ENCODE measurements around the gene TUFM. TPM values are rescaled to one million over a fixed set of nuclear protein-coding genes. Genes with fewer than 3 reads are reported as not detected.
A peak's percentile ranks its signal among the peaks of the same experiment; 100 is the strongest.

The TUFM gene
- total and polyA plus RNA-seq, 2 experiments from 2014 or later, result 192 to 248 TPM

GRCh38 chr16:28878083-28878926 lies 32.2 kb upstream of the TUFM start, which contains the start of gene ATP2A1:
Gene ATP2A1, plus strand, starts transcription at chr16:28878488. Its CDS starts 184 bp downstream, at chr16:28878672.
- Histone ChIP-seq H2AFZ (peak within 1 kb of the TSS; percentile 84; the same call in 1 of the 2 replicates), H3K36me3 (ENCODE audit: insufficient read depth) (no peaks in the 10 kb centered on the region), H3K79me2 (replicated peaks; ENCODE audit: insufficient read depth) (no peaks in the 10 kb centered on the region), H3K9me2 (ENCODE audit: insufficient read depth) (no peaks in the 10 kb centered on the region), H3K4me1 (ENCODE audit: insufficient read depth) (peaks cover 29% of the 10 kb centered on the region), H3K27me3 (ENCODE audit: insufficient read depth) (peaks cover 22% of the 10 kb centered on the region; the same call in 1 of the 2 replicates), H3K4me2 (peak within 1 kb of the TSS; percentile 99), H3F3A (replicated peaks; ENCODE audit: low read depth) (peaks cover 12% of the 10 kb centered on the region), H3K27ac (ENCODE audit: low read depth) (0 out of 2 replicates have a peak within 1 kb of the TSS, but pooled peaks have one; percentile 63), H4K20me1 (replicated peaks; ENCODE audit: insufficient read depth) (no peaks in the 10 kb centered on the region; the same call in 1 of the 2 replicates), H3K4me3 (peak within 1 kb of the TSS; percentile 91)
- H3K4me3 Mint-ChIP-seq, result peak within 1 kb of the TSS; percentile 92
- DNase-seq (ENCODE audit: low spot score), result no peak
- ATAC-seq, result no peak
- H3K27ac Mint-ChIP-seq, result peak within 1 kb of the TSS; percentile 93
- no peaks in the 10 kb centered on the region; the same call in 2 of the 3 replicates for H3K9me3 Mint-ChIP-seq
- peaks cover 17% of the 10 kb centered on the region for H3K36me3 Mint-ChIP-seq (ENCODE audit: low read depth)
- peaks cover 51% of the 10 kb centered on the region for H3K4me1 Mint-ChIP-seq
- H3K27me3 Mint-ChIP-seq (ENCODE audit: insufficient read depth, low read depth, poor library complexity), result peaks cover 27% of the 10 kb centered on the region
- TF ChIP-seq, protein P1, sequence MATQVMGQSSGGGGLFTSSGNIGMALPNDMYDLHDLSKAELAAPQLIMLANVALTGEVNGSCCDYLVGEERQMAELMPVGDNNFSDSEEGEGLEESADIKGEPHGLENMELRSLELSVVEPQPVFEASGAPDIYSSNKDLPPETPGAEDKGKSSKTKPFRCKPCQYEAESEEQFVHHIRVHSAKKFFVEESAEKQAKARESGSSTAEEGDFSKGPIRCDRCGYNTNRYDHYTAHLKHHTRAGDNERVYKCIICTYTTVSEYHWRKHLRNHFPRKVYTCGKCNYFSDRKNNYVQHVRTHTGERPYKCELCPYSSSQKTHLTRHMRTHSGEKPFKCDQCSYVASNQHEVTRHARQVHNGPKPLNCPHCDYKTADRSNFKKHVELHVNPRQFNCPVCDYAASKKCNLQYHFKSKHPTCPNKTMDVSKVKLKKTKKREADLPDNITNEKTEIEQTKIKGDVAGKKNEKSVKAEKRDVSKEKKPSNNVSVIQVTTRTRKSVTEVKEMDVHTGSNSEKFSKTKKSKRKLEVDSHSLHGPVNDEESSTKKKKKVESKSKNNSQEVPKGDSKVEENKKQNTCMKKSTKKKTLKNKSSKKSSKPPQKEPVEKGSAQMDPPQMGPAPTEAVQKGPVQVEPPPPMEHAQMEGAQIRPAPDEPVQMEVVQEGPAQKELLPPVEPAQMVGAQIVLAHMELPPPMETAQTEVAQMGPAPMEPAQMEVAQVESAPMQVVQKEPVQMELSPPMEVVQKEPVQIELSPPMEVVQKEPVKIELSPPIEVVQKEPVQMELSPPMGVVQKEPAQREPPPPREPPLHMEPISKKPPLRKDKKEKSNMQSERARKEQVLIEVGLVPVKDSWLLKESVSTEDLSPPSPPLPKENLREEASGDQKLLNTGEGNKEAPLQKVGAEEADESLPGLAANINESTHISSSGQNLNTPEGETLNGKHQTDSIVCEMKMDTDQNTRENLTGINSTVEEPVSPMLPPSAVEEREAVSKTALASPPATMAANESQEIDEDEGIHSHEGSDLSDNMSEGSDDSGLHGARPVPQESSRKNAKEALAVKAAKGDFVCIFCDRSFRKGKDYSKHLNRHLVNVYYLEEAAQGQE (IDR thresholded peaks at IDR 0.05; ENCODE audit: unreplicated experiment), result no peak
- TF ChIP-seq STAT1 (IDR thresholded peaks at IDR 0.05; ENCODE audit: unreplicated experiment) (no peak), EZH2 (IDR thresholded peaks at IDR 0.05; ENCODE audit: low read depth, unreplicated experiment) (no peak), ZNF114 (CRISPR knock-in tag; IDR thresholded peaks at IDR 0.05) (no peak), ZNF331 (CRISPR knock-in tag; IDR thresholded peaks at IDR 0.05; ENCODE audit: low read depth) (no peak), POLR2AphosphoS5 (IDR thresholded peaks at IDR 0.05; ENCODE audit: low read depth) (no peak), JUNB (IDR thresholded peaks at IDR 0.05; ENCODE audit: unreplicated experiment) (no peak), EZH2phosphoT487 (IDR thresholded peaks at IDR 0.05; ENCODE audit: unreplicated experiment) (no peak), NANOG (IDR thresholded peaks at IDR 0.05; ENCODE audit: borderline replicate concordance) (no peak), CREB1 (CRISPR knock-in tag; IDR thresholded peaks at IDR 0.05; ENCODE audit: low read depth) (no peak)
- TF ChIP-seq, protein P2, sequence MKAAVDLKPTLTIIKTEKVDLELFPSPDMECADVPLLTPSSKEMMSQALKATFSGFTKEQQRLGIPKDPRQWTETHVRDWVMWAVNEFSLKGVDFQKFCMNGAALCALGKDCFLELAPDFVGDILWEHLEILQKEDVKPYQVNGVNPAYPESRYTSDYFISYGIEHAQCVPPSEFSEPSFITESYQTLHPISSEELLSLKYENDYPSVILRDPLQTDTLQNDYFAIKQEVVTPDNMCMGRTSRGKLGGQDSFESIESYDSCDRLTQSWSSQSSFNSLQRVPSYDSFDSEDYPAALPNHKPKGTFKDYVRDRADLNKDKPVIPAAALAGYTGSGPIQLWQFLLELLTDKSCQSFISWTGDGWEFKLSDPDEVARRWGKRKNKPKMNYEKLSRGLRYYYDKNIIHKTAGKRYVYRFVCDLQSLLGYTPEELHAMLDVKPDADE (IDR thresholded peaks at IDR 0.05), result no peak
- TF ChIP-seq, protein P3, sequence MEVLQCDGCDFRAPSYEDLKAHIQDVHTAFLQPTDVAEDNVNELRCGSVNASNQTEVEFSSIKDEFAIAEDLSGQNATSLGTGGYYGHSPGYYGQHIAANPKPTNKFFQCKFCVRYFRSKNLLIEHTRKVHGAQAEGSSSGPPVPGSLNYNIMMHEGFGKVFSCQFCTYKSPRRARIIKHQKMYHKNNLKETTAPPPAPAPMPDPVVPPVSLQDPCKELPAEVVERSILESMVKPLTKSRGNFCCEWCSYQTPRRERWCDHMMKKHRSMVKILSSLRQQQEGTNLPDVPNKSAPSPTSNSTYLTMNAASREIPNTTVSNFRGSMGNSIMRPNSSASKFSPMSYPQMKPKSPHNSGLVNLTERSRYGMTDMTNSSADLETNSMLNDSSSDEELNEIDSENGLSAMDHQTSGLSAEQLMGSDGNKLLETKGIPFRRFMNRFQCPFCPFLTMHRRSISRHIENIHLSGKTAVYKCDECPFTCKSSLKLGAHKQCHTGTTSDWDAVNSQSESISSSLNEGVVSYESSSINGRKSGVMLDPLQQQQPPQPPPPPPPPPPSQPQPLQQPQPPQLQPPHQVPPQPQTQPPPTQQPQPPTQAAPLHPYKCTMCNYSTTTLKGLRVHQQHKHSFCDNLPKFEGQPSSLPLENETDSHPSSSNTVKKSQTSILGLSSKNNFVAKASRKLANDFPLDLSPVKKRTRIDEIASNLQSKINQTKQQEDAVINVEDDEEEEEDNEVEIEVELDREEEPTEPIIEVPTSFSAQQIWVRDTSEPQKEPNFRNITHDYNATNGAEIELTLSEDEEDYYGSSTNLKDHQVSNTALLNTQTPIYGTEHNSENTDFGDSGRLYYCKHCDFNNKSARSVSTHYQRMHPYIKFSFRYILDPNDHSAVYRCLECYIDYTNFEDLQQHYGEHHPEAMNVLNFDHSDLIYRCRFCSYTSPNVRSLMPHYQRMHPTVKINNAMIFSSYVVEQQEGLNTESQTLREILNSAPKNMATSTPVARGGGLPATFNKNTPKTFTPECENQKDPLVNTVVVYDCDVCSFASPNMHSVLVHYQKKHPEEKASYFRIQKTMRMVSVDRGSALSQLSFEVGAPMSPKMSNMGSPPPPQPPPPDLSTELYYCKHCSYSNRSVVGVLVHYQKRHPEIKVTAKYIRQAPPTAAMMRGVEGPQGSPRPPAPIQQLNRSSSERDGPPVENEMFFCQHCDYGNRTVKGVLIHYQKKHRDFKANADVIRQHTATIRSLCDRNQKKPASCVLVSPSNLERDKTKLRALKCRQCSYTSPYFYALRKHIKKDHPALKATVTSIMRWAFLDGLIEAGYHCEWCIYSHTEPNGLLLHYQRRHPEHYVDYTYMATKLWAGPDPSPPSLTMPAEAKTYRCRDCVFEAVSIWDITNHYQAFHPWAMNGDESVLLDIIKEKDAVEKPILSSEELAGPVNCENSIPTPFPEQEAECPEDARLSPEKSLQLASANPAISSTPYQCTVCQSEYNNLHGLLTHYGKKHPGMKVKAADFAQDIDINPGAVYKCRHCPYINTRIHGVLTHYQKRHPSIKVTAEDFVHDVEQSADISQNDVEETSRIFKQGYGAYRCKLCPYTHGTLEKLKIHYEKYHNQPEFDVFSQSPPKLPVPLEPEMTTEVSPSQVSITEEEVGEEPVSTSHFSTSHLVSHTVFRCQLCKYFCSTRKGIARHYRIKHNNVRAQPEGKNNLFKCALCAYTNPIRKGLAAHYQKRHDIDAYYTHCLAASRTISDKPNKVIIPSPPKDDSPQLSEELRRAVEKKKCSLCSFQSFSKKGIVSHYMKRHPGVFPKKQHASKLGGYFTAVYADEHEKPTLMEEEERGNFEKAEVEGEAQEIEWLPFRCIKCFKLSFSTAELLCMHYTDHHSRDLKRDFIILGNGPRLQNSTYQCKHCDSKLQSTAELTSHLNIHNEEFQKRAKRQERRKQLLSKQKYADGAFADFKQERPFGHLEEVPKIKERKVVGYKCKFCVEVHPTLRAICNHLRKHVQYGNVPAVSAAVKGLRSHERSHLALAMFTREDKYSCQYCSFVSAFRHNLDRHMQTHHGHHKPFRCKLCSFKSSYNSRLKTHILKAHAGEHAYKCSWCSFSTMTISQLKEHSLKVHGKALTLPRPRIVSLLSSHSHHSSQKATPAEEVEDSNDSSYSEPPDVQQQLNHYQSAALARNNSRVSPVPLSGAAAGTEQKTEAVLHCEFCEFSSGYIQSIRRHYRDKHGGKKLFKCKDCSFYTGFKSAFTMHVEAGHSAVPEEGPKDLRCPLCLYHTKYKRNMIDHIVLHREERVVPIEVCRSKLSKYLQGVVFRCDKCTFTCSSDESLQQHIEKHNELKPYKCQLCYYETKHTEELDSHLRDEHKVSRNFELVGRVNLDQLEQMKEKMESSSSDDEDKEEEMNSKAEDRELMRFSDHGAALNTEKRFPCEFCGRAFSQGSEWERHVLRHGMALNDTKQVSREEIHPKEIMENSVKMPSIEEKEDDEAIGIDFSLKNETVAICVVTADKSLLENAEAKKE (CRISPR knock-in tag; IDR thresholded peaks at IDR 0.05), result no peak
- TF ChIP-seq, protein P4, sequence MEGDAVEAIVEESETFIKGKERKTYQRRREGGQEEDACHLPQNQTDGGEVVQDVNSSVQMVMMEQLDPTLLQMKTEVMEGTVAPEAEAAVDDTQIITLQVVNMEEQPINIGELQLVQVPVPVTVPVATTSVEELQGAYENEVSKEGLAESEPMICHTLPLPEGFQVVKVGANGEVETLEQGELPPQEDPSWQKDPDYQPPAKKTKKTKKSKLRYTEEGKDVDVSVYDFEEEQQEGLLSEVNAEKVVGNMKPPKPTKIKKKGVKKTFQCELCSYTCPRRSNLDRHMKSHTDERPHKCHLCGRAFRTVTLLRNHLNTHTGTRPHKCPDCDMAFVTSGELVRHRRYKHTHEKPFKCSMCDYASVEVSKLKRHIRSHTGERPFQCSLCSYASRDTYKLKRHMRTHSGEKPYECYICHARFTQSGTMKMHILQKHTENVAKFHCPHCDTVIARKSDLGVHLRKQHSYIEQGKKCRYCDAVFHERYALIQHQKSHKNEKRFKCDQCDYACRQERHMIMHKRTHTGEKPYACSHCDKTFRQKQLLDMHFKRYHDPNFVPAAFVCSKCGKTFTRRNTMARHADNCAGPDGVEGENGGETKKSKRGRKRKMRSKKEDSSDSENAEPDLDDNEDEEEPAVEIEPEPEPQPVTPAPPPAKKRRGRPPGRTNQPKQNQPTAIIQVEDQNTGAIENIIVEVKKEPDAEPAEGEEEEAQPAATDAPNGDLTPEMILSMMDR (conservative IDR thresholded peaks at IDR 0.05; ENCODE audit: low read depth in 2 of 2), result no peak
